Ishikawa (cell line): ENCODE data around the gene ASAP3.

ENCODE experiments used
- CEBPB ChIP-seq: IDR thresholded peaks from 2 replicates; pipeline ENCODE4 v1.6.1; 2012
- CREB1 ChIP-seq: IDR thresholded peaks from 2 replicates; pipeline ENCODE4 v1.6.1; 2012; ENCODE audit warnings: low read depth
- EGR1 ChIP-seq: IDR thresholded peaks from 2 replicates; pipeline ENCODE4 v1.6.1; 2012
- EP300 ChIP-seq: IDR thresholded peaks from 2 replicates; pipeline ENCODE4 v1.6.1; 2012; ENCODE audit warnings: borderline replicate concordance
- FOXM1 ChIP-seq: IDR thresholded peaks from 2 replicates; pipeline ENCODE4 v1.6.1; 2012; ENCODE audit warnings: low read depth, borderline replicate concordance
- NFIC ChIP-seq: IDR thresholded peaks from 2 replicates; pipeline ENCODE4 v1.6.1; 2012
- RAD21 ChIP-seq: IDR thresholded peaks from 2 replicates; pipeline ENCODE4 v1.6.1; 2012; ENCODE audit warnings: low read depth
- TAF1 ChIP-seq: IDR thresholded peaks from 2 replicates; pipeline ENCODE4 v1.6.1; 2012; ENCODE audit warnings: low read depth, mild to moderate bottlenecking
- TCF12 ChIP-seq: IDR thresholded peaks from 2 replicates; pipeline ENCODE4 v1.6.1; 2012; ENCODE audit warnings: low read depth
- TEAD4 ChIP-seq: IDR thresholded peaks from 2 replicates; pipeline ENCODE4 v1.6.1; 2012
- USF1 ChIP-seq: IDR thresholded peaks from 2 replicates; pipeline ENCODE4 v1.6.1; 2012
- YY1 ChIP-seq: IDR thresholded peaks from 2 replicates; pipeline ENCODE4 v1.6.1; 2012; ENCODE audit warnings: low read depth
- ZBTB7A ChIP-seq: IDR thresholded peaks from 2 replicates; pipeline ENCODE4 v1.6.1; 2012; ENCODE audit warnings: low read depth
- TF ChIP-seq, protein P1 (sequence below): IDR thresholded peaks from 2 replicates; pipeline ENCODE4 v1.6.1; 2012; ENCODE audit warnings: low read depth, mild to moderate bottlenecking
- TF ChIP-seq, protein P2 (sequence below): IDR thresholded peaks from 2 replicates; pipeline ENCODE4 v1.6.1; 2012

ASAP3 gene

GRCh38 chr1:23403355-23403734 is 80.6 kb downstream of the ASAP3 start:
- TF ChIP-seq TEAD4 (no peak), NFIC (no peak), CEBPB (no peak), ZBTB7A (no peak), EP300 (no peak), TAF1 (no peak), FOXM1 (no peak), RAD21 (no peak), EGR1 (no peak)
- TF ChIP-seq, protein P1, sequence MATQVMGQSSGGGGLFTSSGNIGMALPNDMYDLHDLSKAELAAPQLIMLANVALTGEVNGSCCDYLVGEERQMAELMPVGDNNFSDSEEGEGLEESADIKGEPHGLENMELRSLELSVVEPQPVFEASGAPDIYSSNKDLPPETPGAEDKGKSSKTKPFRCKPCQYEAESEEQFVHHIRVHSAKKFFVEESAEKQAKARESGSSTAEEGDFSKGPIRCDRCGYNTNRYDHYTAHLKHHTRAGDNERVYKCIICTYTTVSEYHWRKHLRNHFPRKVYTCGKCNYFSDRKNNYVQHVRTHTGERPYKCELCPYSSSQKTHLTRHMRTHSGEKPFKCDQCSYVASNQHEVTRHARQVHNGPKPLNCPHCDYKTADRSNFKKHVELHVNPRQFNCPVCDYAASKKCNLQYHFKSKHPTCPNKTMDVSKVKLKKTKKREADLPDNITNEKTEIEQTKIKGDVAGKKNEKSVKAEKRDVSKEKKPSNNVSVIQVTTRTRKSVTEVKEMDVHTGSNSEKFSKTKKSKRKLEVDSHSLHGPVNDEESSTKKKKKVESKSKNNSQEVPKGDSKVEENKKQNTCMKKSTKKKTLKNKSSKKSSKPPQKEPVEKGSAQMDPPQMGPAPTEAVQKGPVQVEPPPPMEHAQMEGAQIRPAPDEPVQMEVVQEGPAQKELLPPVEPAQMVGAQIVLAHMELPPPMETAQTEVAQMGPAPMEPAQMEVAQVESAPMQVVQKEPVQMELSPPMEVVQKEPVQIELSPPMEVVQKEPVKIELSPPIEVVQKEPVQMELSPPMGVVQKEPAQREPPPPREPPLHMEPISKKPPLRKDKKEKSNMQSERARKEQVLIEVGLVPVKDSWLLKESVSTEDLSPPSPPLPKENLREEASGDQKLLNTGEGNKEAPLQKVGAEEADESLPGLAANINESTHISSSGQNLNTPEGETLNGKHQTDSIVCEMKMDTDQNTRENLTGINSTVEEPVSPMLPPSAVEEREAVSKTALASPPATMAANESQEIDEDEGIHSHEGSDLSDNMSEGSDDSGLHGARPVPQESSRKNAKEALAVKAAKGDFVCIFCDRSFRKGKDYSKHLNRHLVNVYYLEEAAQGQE: no peak

- TF ChIP-seq YY1 (peak; percentile 56), TEAD4 (peak; percentile 48; the same call in 1 of the 2 replicates), TCF12 (no peak)
These were observed 81.0 kb downstream of the ASAP3 start for GRCh38 chr1:23403038-23403336.

- TF ChIP-seq TEAD4: 0 out of 2 replicates have a peak, but pooled peaks have one; percentile 8
- no peak for TF ChIP-seq EGR1
These were observed 81.5 kb downstream of the ASAP3 start for GRCh38 chr1:23402286-23403037.

DNA sequence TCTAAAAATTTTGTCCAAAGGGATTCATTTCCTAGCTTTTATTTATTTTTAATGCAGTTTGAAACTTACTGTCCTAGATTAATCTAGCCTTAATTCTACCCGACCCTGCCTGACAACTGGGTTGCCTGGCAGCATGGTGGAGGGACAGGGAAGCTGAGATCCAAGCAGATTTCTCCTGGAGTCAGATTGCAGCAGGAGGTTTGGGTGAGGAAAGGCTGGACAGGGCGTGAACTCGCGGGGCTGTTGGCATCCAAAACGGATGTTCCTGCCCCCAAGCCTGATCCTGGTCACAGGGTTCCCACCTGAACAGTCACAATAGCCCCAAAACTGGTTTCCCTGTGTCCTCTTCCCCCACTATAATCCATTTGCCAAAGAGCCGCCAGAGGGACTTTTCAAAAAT is 82.7 kb downstream of the ASAP3 start:
- TF ChIP-seq EGR1: no peak
- no peak for TF ChIP-seq CREB1
- no peak for TF ChIP-seq RAD21
- TF ChIP-seq EP300: no peak
- no peak for TF ChIP-seq TCF12
- TF ChIP-seq TAF1: no peak
- TF ChIP-seq CEBPB: no peak
- TF ChIP-seq YY1: no peak

DNA sequence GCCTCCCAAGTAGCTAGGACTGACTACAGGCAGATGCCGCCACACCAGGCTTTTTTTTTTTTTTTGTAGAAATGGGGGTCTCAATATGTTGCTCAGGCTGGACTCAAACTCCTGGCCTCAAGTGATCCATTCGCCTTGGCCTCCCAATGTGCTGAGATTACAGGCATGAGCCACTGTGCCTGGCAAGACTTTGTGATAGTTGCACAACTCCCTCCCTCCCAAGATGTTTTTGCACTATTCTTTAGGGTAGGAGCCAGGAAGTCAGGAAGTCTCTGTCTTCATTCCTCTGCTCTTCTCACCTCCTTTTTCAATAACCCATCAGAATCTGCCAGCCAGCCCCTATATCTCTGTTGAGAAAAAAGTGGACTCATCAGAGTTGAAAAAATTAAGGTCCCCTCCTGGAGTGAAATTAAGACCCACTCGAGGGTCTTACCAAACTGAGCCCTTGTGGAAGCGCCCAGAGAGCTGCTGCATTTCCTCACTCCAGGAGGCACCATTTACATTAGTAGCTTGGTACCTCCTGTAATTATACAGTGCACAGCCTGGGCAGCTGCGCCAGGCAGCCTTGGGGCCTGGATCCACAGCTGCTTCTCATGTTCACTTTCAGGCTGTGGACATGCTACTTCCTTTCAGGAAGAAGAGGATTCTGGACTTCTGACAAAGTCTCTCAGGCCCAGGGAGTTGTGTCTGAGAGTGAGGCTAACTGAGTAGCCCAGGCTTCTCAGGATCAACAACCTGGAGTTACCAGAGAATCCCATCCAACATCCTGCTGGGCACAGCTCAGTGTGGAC is 83.5 kb downstream of the ASAP3 start:
- TF ChIP-seq EP300: no peak
- no peak for TF ChIP-seq RAD21
- TF ChIP-seq CEBPB: peak; percentile 35; the same call in 1 of the 2 replicates
- no peak for TF ChIP-seq TAF1

DNA sequence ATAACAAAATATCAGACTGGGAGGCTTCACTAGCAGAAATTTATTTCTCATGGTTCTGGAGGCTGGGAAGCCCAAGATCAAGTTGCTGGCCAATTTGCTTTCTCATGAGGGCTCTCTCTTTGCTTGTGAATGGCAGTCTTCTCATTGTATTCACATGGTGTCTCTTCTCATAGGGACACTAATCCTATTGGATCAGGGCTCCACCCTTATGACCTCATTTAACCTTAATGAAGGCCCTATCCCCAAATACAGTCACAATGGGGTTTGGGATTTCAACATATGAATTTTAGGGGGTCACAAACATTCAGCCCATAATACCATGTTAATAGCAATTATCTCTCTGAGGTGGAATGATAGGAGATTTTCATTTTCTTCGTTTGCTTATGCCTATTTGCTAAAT is 84.8 kb downstream of the ASAP3 start:
- TF ChIP-seq EP300 (no peak), CEBPB (no peak), TEAD4 (no peak), TAF1 (no peak), EGR1 (no peak), RAD21 (no peak), FOXM1 (no peak), NFIC (no peak), TCF12 (no peak), USF1 (no peak), ZBTB7A (no peak), YY1 (no peak), CREB1 (no peak)
- TF ChIP-seq, protein P1: no peak
- TF ChIP-seq, protein P2, sequence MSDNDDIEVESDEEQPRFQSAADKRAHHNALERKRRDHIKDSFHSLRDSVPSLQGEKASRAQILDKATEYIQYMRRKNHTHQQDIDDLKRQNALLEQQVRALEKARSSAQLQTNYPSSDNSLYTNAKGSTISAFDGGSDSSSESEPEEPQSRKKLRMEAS: no peak

GRCh38 chr1:23397908-23398307 is 86.1 kb downstream of the ASAP3 start:
- TF ChIP-seq TCF12 (no peak), CREB1 (no peak), EP300 (no peak), TEAD4 (no peak), CEBPB (no peak), YY1 (no peak), FOXM1 (no peak), NFIC (no peak)
- TF ChIP-seq, protein P1: no peak
